Vagina (tissue), 2 donors: ENCODE data around the gene FGGY. TPM values are rescaled to one million over a fixed set of nuclear protein-coding genes. Genes with fewer than 3 reads are reported as not detected.

ENCODE experiments used
- DNase-seq, 2 donors: peaks; one replicate each; pipeline ENCODE4 v3.0.0-alpha.2; 2017; ENCODE audit errors: extremely low spot score in 2 of 2
- H3K27ac ChIP-seq: fragments of 200-600 bp; sonication (generic); one replicate; pipeline ENCODE4 v1.5.1; 2019
- H3K27me3 ChIP-seq: fragments of 200-600 bp; sonication (generic); one replicate; pipeline ENCODE4 v1.5.1; 2019
- H3K36me3 ChIP-seq, 2 donors: fragments of 200-600 bp; sonication (generic); one replicate each; pipeline ENCODE4 v1.5.1; 2017 to 2019
- H3K4me1 ChIP-seq: fragments of 200-600 bp; sonication (generic); one replicate; pipeline ENCODE4 v1.5.1; 2019
- H3K4me3 ChIP-seq, 2 donors: fragments of 200-600 bp; sonication (generic); 1 replicate in 1 of 2; 2 replicates in 1 of 2; pipeline ENCODE4 v1.5.1; 2016 to 2019
- H3K9me3 ChIP-seq: fragments of 200-600 bp; sonication (generic); one replicate; pipeline ENCODE4 v1.5.1; 2019
- POLR2A ChIP-seq, 2 donors: fragments of 450-650 bp; IDR thresholded peaks; one replicate each; pipeline ENCODE4 v1.6.1; 2017; ENCODE audit warnings: antibody characterized with exemption in 2 of 2, mild to moderate bottlenecking in 2 of 2, moderate library complexity in 2 of 2
- POLR2AphosphoS5 ChIP-seq, 2 donors: sonication (generic); formaldehyde crosslinking; IDR thresholded peaks; one replicate each; pipeline ENCODE4 v1.9.0; 2017; ENCODE audit warnings: antibody characterized with exemption in 2 of 2, mild to moderate bottlenecking in 2 of 2, low read depth in 1 of 2; ENCODE audit not compliant: insufficient read depth in 1 of 2
- intact Hi-C: fragments of 100-400 bp; cut with DNase I; formaldehyde crosslinking; loops from one replicate; pipeline ENCODE4 v1.15.1; 2023
- total RNA-seq: library from RNA; depleted of rRNA; stranded (reverse); fragments of >200 nt; gene quantifications from one replicate; pipeline ENCODE4 v1.2.3, GENCODE V29; 2016
- TF ChIP-seq, protein P1 (sequence below), 3 experiments: fragments of 450-650 bp in 2 of 3; fragments of 200-600 bp in 1 of 3; sonication (generic) in 1 of 3; IDR thresholded peaks; one replicate each; pipeline ENCODE4 v1.5.1; 2017 to 2019; ENCODE audit warnings: antibody characterized with exemption in 3 of 3, mild to moderate bottlenecking in 2 of 3, moderate library complexity in 2 of 3

The FGGY gene
- total RNA-seq, 1 donor from 2014 or later, result 11.8 TPM

DNA sequence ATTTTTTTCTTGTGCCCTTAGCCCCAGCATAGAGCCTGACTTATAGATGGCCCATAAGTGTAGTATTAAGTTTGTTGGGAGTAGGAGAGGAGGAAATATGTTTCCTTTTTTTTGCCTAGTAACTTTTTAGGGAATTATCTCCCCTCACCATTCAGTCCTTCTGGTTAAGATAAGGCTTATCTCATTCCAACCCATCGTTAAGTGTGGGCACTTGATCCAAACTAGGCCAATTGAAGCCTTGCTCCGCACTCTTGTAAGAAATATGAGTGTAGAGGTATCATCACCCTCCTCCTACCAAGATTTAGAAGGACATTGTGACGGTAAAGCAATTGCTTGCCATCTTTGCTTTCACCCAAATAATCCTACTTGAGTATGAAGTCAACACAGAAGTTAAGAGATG is 8.8 kb upstream of the FGGY start:
- no peak overlapping the region for H3K4me3 ChIP-seq
- DNase-seq, result no peak
- no peaks in the 10 kb centered on the region for H3K36me3 ChIP-seq
- no peaks in the 10 kb centered on the region for H3K4me1 ChIP-seq
- no peaks in the 10 kb centered on the region for H3K27me3 ChIP-seq
- TF ChIP-seq POLR2A (IDR thresholded peaks at IDR 0.05), result no peak
- TF ChIP-seq, protein P1, sequence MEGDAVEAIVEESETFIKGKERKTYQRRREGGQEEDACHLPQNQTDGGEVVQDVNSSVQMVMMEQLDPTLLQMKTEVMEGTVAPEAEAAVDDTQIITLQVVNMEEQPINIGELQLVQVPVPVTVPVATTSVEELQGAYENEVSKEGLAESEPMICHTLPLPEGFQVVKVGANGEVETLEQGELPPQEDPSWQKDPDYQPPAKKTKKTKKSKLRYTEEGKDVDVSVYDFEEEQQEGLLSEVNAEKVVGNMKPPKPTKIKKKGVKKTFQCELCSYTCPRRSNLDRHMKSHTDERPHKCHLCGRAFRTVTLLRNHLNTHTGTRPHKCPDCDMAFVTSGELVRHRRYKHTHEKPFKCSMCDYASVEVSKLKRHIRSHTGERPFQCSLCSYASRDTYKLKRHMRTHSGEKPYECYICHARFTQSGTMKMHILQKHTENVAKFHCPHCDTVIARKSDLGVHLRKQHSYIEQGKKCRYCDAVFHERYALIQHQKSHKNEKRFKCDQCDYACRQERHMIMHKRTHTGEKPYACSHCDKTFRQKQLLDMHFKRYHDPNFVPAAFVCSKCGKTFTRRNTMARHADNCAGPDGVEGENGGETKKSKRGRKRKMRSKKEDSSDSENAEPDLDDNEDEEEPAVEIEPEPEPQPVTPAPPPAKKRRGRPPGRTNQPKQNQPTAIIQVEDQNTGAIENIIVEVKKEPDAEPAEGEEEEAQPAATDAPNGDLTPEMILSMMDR (IDR thresholded peaks at IDR 0.05), result no peak
- TF ChIP-seq POLR2AphosphoS5 (IDR thresholded peaks at IDR 0.05; ENCODE audit: insufficient read depth in 1 of 2, low read depth in 1 of 2), result no peak
- intact Hi-C loops, result no loop called here
- no peaks in the 10 kb centered on the region for H3K9me3 ChIP-seq
- H3K27ac ChIP-seq, result no peak overlapping the region

DNA sequence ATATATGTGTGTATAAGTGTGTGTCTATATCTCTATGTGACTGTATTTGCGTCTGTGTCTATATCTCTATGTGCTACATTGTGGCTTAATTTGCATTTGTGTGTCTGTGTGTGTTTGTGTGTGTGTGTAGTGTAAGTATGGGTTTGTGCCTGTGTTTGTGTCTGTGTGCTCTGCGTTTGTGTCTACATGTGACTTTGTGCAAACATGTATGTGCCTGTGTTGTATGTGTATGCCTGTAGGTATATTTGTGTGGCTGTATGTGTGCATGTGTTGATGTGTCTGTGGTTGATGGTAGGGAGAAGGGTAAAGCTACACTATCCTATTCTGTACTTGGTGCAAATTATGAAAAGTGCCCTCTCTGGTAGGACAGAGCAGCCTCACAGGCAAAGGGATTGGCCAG is 7.3 kb upstream of the FGGY start:
- Histone ChIP-seq H3K27ac (no peak overlapping the region), H3K9me3 (no peaks in the 10 kb centered on the region), H3K4me3 (no peak overlapping the region), H3K4me1 (no peaks in the 10 kb centered on the region), H3K27me3 (no peaks in the 10 kb centered on the region), H3K36me3 (no peaks in the 10 kb centered on the region)
- DNase-seq, result no peak
- TF ChIP-seq POLR2A (IDR thresholded peaks at IDR 0.05), result no peak
- TF ChIP-seq, protein P1 (IDR thresholded peaks at IDR 0.05), result no peak
- intact Hi-C loops, result no loop called here

DNA sequence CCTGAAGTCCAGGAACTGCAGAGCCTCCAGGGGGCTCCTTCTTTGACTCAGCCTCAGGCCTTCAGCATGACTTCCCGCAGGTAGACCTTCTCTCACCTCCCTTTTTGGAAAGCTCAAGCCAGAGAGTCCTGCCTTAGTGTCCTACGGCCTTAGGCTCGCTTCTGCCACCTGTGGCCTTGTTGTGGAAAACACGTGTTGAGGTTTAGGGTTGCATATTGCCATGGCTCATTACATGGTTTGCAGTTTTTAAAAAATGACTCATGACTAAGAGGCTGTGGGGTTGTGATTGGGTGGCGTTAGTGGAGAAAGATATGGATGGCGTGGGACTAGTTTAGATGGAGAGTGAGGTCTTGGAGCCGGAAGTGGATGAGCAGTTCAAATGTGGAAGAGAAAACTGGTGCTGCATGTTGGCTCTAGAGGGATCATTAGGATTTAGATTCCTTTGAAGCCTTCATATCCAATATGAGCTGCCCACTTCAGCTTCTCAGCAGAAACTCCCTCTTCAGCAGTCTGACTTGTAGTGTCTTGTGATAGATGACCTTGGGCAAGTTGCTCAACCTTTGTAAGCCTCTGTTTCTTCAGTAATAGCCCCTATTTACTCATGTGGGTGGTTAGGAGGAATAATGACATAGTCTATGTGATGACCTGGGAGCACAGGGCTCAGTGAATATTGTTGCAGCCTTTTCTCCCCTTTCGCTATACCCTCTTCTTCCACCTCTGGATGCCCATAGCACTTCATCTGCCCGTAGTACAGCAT is 6.5 kb upstream of the FGGY start:
- TF ChIP-seq, protein P1 (IDR thresholded peaks at IDR 0.05), result no peak
- TF ChIP-seq POLR2A (IDR thresholded peaks at IDR 0.05) (no peak), POLR2AphosphoS5 (IDR thresholded peaks at IDR 0.05; ENCODE audit: insufficient read depth in 1 of 2, low read depth in 1 of 2) (no peak)
- no peak overlapping the region for H3K4me3 ChIP-seq
- H3K27ac ChIP-seq, result no peak overlapping the region
- intact Hi-C loops, result loop anchor here (10.0 kb wide), 2 partner anchors 396 to 414 kb away; no protein-coding TSS in a partner anchor
- peaks cover under 1% of the 10 kb centered on the region for H3K4me1 ChIP-seq
- H3K36me3 ChIP-seq, result no peaks in the 10 kb centered on the region
- no peaks in the 10 kb centered on the region for H3K27me3 ChIP-seq
- no peak for DNase-seq
- H3K9me3 ChIP-seq, result no peaks in the 10 kb centered on the region

DNA sequence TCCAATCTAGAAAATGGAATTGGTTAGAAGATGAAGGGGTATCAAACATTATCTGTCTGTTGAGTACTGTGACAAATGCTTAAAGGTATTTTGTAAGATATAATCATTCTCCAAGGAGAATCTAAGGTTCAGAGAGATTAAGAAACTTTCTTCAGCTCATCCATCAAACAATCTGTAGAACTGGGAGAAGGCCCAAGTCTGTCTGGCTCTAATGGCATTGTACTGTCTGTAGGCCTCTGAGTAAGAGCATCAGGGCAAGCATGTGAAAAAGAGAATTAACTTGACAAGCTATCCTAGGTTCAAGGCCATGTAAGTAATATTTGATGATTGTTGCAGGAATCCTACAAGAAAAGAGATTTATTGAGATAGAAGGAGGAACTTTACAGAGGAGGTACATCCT is 5.3 kb upstream of the FGGY start:
- no peaks in the 10 kb centered on the region for H3K27me3 ChIP-seq
- no peak overlapping the region for H3K4me3 ChIP-seq
- DNase-seq, result no peak
- no peaks in the 10 kb centered on the region for H3K36me3 ChIP-seq
- no peaks in the 10 kb centered on the region for H3K9me3 ChIP-seq
- intact Hi-C loops, result loop anchor here (10.0 kb wide), 2 partner anchors 397 to 413 kb away; no protein-coding TSS in a partner anchor
- peaks cover 7% of the 10 kb centered on the region for H3K4me1 ChIP-seq
- TF ChIP-seq, protein P1 (IDR thresholded peaks at IDR 0.05), result no peak
- TF ChIP-seq POLR2AphosphoS5 (IDR thresholded peaks at IDR 0.05; ENCODE audit: insufficient read depth in 1 of 2, low read depth in 1 of 2), result no peak
- TF ChIP-seq POLR2A (IDR thresholded peaks at IDR 0.05), result no peak
- no peak overlapping the region for H3K27ac ChIP-seq

DNA sequence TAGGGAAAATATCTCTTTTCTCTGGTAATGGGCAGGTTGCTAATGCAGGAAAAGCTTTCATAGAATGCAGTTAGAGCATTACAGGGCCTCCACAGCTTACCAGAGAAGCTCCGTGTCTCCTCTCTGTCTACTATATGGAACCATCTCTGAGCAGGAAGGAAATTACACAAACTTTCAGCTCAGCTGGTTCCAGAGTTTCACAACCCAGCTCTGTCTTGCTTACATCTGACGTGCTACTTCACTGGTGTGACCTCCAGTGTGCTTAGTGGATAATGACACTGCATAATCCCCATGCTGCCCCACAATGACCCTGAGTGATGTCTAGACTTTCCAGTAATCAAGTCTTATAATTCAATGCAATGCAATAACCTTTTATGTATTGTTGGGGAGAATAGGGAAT is 4.3 kb upstream of the FGGY start:
- Histone ChIP-seq H3K9me3 (no peaks in the 10 kb centered on the region), H3K27ac (no peak overlapping the region), H3K4me3 (no peak overlapping the region), H3K27me3 (no peaks in the 10 kb centered on the region), H3K36me3 (no peaks in the 10 kb centered on the region), H3K4me1 (peaks cover 13% of the 10 kb centered on the region)
- TF ChIP-seq, protein P1 (IDR thresholded peaks at IDR 0.05), result no peak
- intact Hi-C loops, result loop anchor here (10.0 kb wide), 2 partner anchors 398 to 412 kb away; no protein-coding TSS in a partner anchor
- no peak for DNase-seq
